T-helper 1 cell treated with Interleukin-12 subunit alpha and Interleukin-12 subunit beta and Interleukin-4 antibody, amounts not matched to agents 30 ng/mL and 1 ng/mL, for 36 hours (primary cell): ENCODE results near the gene MRPL14. TPM values are rescaled to one million over a fixed set of nuclear protein-coding genes. Genes with fewer than 3 reads are reported as not detected.

Experiments
- intact Hi-C: fragments of 100-400 bp; cut with micrococcal nuclease; formaldehyde crosslinking; loops from one replicate; pipeline ENCODE4 v1.15.1; 2024
- total RNA-seq: library from RNA; stranded (reverse); gene quantifications from 2 replicates; pipeline ENCODE4 v1.2.3, GENCODE V29; 2022

The MRPL14 gene
- total RNA-seq, 1 donor from 2014 or later = 54.6 TPM

DNA sequence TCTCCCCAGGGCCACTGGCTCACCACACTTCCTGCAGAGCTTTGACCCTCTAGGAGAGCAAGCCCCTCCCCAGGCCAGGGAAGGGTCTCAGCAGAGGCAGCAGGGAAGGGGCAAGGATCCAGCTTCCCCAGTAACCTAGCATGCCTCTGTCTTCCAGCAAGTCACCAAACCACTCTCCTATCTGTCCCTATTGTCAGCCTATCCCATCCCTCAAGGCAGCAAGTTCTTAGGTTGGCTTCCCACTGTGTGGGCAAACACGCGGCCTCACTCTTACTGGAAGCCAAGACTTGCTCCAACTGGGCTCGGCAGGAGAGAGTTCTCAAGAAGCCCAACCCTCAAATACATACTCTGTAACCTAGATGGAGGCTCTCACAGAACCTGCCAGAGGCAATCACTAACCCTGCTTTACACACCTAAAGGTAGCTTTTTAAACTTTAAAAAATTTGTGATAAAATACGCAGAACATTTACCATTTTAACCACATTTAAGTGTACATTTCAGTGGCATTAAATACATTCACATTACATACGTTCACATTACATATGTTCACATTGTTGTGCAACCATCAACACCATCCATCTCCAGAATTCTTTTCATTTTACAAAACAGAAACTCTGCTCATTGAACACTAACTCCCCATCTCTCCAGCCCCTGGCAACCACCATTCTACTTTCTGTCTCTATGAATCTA is 58.5 kb downstream of the MRPL14 start:
- intact Hi-C loops = no loop called here

DNA sequence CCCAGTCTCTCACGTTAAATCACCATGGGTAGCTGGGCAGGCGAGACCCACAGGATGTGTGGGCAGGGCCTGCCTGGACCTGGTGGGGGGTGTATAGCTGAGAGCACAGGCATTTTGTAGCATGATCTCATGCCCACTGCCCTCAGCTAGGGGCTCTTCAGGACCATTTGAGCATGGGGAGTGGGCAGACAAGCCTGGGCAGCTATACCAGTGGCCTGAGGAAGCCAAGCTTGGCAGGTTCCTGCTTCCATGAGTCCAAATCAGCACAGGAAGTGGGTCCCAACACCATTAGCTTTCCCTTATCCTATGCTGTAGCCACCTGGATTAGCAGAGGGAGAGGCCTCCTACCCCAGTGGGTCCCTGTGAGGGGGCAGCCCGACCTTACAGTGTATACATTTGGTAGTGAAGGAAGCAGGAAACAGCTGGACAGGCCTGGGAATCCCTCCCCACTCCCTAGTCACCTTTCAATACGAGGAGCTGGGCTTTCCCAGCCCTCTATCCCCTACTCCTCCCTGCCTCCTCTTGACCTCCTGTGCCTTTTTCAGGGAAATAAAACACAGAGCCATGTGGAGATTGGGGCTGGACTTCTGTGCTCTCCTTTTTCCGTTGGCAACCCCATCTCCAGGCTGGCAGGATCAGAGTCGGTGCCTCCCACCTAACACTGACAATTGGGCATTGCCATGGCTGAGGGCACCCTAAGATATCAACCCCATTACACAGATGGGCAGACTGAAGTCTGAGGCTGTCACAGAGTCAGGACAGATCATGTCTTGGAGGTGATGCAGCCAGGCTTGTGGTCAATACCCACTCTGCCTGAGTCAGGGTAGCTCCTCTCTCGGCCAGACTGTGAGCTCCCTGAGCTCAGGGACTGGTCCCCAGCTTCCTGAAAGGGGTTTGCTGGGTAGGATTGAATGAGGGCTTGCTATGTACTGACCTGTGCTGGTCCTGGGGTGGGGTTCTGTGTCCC is 59.8 kb downstream of the MRPL14 start:
- intact Hi-C loops = no loop called here

DNA sequence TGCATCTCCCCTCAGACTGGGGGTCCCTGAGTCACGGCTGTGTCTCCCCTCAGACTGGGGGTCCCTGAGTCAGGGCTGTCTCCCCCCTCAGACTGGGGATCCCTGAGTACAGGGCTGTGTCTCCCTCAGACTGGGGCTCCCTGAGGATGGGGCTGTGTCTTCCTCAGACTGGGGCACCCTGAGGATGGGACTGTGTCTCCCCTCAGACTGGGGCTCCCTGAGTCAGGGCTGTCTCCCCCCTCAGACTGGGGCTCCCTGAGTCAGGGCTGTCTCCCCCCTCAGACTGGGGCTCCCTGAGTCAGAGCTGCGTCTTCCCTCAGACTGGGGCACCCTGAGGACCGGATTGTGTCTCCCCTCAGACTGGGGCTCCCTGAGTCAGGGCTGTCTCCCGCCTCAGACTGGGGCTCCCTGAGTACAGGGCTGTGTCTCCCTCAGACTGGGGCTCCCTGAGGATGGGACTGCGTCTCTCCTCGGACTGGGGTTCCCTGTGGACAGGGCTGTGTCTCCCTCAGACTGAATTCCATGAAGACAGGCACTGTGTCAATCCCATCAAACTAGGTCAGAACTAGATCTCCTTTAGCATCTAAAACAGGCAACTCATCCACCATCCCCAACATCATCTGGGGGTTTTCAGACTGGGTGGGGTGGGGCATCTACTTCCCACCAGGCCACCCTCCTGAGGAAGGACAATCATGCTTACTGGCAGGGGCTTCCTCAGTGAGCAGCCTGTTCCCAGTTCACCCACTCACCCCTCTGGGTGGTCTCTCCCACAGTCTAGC is 60.7 kb downstream of the MRPL14 start:
- intact Hi-C loops = no loop called here

DNA sequence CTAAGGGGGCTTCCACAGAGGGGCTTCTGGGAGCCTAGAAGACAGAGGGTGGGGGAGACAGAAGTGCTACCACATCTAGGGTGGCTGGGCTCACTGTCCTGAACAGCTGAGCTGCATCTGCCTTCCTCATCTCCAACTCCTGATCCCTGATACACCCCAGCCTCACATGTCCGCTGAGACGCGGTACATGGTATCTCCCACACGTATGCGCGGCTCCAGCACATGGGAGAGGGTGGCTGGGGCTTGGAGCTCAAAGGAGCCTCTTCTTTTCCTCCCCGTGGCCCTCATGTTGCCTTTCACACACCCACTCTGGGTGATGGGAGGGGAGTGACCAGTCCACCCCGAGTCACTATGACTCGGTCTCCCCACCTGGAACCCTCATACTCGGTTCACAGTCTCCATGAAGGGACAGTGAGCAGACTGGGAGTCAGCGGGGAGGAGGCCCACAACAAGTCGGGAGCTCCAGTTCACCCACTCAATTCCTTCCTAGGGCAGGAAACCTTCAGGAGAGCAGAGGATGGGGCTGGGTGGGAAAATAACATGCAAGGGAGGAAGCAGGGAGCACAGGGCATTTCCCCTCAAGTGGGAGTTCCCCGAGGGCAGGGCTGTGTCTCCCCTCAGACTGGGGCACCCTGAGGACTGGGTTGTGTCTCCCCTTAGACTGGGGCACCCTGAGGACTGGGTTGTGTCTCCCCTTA is 61.7 kb downstream of the MRPL14 start:
- intact Hi-C loops = no loop called here

DNA sequence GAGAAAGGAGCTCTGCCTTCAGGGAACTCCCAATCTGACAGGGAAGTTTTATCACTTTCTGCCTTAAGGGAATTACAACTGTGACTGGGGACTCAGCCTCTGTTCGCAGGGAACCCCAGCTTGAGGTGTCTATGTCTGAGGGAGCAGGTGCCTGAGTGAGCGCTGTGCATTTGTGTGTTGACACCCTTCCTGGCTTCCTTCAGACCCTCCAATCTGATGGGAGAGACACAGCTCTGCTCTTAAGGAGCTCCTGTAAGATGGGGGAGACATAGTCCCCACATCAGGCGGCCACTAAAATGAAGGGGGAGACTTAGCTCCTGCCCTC is 62.3 kb downstream of the MRPL14 start:
- intact Hi-C loops = no loop called here

DNA sequence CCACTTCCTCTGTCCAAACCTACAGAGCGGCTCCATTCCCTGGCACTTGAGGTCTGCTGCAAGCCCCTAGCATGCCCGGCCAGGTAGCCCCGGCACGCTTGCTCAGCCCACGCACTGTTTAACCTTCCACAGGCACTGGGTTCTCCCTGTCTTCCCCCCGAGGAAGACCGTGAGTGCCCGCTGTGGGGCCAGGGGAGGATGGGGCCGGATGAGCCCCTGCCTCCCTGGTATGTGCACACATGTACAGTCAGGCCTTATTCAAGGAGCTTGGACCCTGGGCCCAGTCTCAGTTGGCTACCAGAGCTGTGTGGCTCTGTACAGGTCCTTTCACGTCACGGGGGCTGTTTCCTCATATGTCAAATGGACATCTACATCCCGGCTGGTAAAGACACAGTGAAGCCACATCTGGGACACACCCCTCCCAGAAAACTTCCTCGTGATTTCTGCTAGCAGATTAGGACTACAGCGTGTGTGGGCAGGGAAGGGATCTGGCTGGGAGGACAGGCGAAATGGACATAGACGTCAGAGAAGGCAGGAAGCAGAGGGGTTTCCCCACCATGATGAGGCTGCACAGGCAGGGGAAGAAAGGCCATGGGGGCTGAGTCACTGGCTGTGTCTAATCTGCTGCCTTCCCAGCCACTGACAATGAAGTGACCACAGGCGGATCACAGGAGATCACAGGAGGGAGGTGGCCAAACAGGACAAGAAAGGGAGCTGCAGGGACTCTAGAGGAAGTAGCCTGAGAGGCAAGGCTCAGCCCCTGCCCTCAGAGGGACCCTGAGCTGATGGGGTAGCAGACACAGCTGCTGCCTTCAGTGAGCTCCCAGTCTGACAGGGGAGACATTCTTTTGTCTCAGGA is 62.9 kb downstream of the MRPL14 start:
- intact Hi-C loops = no loop called here

DNA sequence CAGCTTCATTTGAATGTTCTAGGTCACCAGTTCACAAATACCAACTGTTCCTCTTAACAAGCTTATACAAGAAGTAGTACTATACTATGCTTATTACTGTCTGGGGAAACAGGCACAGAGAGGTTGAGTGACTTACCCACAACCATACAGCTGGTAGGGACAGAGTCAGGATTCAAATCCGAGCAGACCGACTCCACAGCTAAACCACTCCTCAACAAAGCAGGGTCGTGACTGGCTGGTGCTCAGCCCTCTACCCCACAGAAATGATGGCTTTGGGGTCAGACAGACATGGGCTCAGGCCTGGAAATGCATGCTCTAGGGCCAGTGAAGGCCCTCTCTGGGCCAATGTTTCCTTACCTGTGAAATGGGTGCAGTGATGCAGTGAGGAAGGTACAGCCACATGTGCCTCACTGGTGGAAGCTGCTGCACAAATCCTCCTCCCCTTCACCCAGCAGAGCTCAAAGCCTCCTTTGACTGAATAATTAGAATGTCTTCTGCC is 63.6 kb downstream of the MRPL14 start:
- intact Hi-C loops = no loop called here

Other genes starting within 250 kb of the MRPL14 start
- gene TMEM63B, start 102 bp upstream of the MRPL14 start, total RNA-seq = 13.8 and 14.5 TPM in 2 replicates
- gene CAPN11, start 31.4 kb upstream of the MRPL14 start, total RNA-seq = not detected in 2 replicates
- gene MYMX, start 89.5 kb upstream of the MRPL14 start, total RNA-seq = not detected in 2 replicates
- 33.5 and 39.7 TPM in 2 replicates for gene SLC29A1, start 96.1 kb upstream of the MRPL14 start, total RNA-seq
- gene HSP90AB1, start 119.6 kb upstream of the MRPL14 start, total RNA-seq = 762 and 772 TPM in 2 replicates
- 31.6 and 34.6 TPM in 2 replicates for gene SLC35B2, start 130.1 kb upstream of the MRPL14 start, total RNA-seq
- gene NFKBIE, start 138.1 kb upstream of the MRPL14 start, total RNA-seq = 32.6 and 39.2 TPM in 2 replicates
- gene TMEM151B, start 143.0 kb upstream of the MRPL14 start, total RNA-seq = not detected in 2 replicates
- gene AARS2, start 185.9 kb upstream of the MRPL14 start, total RNA-seq = 19.8 and 20.0 TPM in 2 replicates
- not detected in 2 replicates for gene SPATS1, start 215.2 kb upstream of the MRPL14 start, total RNA-seq